ENCODE measurements around the gene TBX18. TPM values are rescaled to one million over a fixed set of nuclear protein-coding genes. Genes with fewer than 3 reads are reported as not detected.
A peak's percentile ranks its signal among the peaks of the same experiment; 100 is the strongest.

The TBX18 gene
- total and polyA plus RNA-seq, 8 donors, result 0.12 to 4.6 (median 0.77) TPM; not detected in 4

GRCh38 chr6:84696166-84696565, 68.2 kb downstream of the TBX18 start:
- H3K27ac ChIP-seq, result no peak overlapping the region
- intact Hi-C loops (cut with DNase I; ENCODE audit: low total_unique reads), result no loop called here
- WGBS, 5 donors, result 57 to 81% (median 65%) methylated on average over 1 of the region's 1 CpG
- H3K4me1 ChIP-seq, result no peaks in the 10 kb centered on the region
- no peak for DNase-seq
- H3K9me3 ChIP-seq, result peaks cover 0 to 10% (median 0%) of the 10 kb centered on the region in 4 donors
- no peak overlapping the region for H3K4me3 ChIP-seq
- no peaks in the 10 kb centered on the region for H3K27me3 ChIP-seq
- TF ChIP-seq EP300 (IDR thresholded peaks at IDR 0.05) (no peak), POLR2A (IDR thresholded peaks at IDR 0.05) (no peak), POLR2AphosphoS5 (IDR thresholded peaks at IDR 0.05) (no peak)
- H3K36me3 ChIP-seq, result no peaks in the 10 kb centered on the region

GRCh38 chr6:84691978-84692623, 72.3 kb downstream of the TBX18 start:
- H3K27me3 ChIP-seq, result no peaks in the 10 kb centered on the region
- H3K36me3 ChIP-seq, result no peaks in the 10 kb centered on the region
- H3K27ac ChIP-seq, result no peak overlapping the region
- no peak overlapping the region for H3K4me3 ChIP-seq
- TF ChIP-seq POLR2AphosphoS5 (IDR thresholded peaks at IDR 0.05), result no peak
- TF ChIP-seq CTCF (IDR thresholded peaks at IDR 0.05), result no peak
- no peak for TF ChIP-seq POLR2A (IDR thresholded peaks at IDR 0.05)
- no peak for TF ChIP-seq EP300 (IDR thresholded peaks at IDR 0.05)
- no peaks in the 10 kb centered on the region for H3K9me3 ChIP-seq
- DNase-seq, result no peak
- no peaks in the 10 kb centered on the region for H3K4me1 ChIP-seq
- WGBS, 5 donors, result 81 to 93% (median 86%) methylated on average over 2 of the region's 2 CpGs
- intact Hi-C loops (cut with DNase I; ENCODE audit: low total_unique reads), result no loop called here

- Histone ChIP-seq H3K27ac (no peak overlapping the region), H3K36me3 (no peaks in the 10 kb centered on the region), H3K4me1 (no peaks in the 10 kb centered on the region), H3K27me3 (no peaks in the 10 kb centered on the region), H3K9me3 (no peaks in the 10 kb centered on the region), H3K4me3 (no peak overlapping the region)
- intact Hi-C loops (cut with DNase I; ENCODE audit: low total_unique reads), result no loop called here
- peak in 1 of 2 donors; percentile 5 for DNase-seq
- WGBS, 5 donors, result 29 to 43% (median 34%) methylated on average over 7 of the region's 7 CpGs
- TF ChIP-seq CTCF (IDR thresholded peaks at IDR 0.05) (no peak), EP300 (IDR thresholded peaks at IDR 0.05) (no peak), POLR2AphosphoS5 (IDR thresholded peaks at IDR 0.05) (no peak), POLR2A (IDR thresholded peaks at IDR 0.05) (no peak)
Observed at GRCh38 chr6:84688141-84688873, 76.1 kb downstream of the TBX18 start.

DNA sequence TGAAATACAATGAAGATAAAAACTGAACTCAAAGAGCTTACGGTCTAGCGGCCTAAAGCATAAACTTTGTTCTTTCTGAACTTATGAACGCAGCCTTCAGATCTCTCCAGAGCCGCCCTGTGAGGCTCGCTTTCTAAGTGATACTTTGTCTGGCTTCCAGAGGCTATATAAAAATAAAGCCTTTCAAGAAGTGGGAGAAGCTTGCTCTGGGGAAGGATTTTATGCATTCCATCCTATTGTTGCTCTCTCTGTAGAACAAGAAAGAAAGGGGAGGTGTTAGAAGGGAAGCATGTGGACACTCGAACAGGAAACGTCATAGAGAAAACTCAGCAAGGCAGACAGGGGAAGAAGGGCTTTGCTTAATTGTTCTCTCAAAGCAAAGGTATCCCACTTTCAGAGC, 77.0 kb downstream of the TBX18 start:
- Histone ChIP-seq H3K27me3 (no peaks in the 10 kb centered on the region), H3K4me1 (no peaks in the 10 kb centered on the region), H3K4me3 (no peak overlapping the region), H3K36me3 (no peaks in the 10 kb centered on the region), H3K27ac (no peak overlapping the region), H3K9me3 (no peaks in the 10 kb centered on the region)
- 51 to 69% (median 59%) methylated on average over 7 of the region's 7 CpGs for WGBS, 5 donors
- TF ChIP-seq POLR2AphosphoS5 (IDR thresholded peaks at IDR 0.05) (no peak), CTCF (IDR thresholded peaks at IDR 0.05) (no peak), POLR2A (IDR thresholded peaks at IDR 0.05) (no peak), EP300 (IDR thresholded peaks at IDR 0.05) (no peak)
- DNase-seq, result peak in 1 of 2 donors; percentile 29
- intact Hi-C loops (cut with DNase I; ENCODE audit: low total_unique reads), result no loop called here
